ENCODE measurements around the gene UGT1A8.

DNA sequence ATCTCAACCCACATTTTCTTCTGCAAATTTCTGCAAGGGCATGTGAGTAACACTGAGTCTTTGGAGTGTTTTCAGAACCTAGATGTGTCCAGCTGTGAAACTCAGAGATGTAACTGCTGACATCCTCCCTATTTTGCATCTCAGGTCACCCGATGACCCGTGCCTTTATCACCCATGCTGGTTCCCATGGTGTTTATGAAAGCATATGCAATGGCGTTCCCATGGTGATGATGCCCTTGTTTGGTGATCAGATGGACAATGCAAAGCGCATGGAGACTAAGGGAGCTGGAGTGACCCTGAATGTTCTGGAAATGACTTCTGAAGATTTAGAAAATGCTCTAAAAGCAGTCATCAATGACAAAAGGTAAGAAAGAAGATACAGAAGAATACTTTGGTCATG is 150.6 kb downstream of the UGT1A8 start:
- TF ChIP-seq, protein P1, sequence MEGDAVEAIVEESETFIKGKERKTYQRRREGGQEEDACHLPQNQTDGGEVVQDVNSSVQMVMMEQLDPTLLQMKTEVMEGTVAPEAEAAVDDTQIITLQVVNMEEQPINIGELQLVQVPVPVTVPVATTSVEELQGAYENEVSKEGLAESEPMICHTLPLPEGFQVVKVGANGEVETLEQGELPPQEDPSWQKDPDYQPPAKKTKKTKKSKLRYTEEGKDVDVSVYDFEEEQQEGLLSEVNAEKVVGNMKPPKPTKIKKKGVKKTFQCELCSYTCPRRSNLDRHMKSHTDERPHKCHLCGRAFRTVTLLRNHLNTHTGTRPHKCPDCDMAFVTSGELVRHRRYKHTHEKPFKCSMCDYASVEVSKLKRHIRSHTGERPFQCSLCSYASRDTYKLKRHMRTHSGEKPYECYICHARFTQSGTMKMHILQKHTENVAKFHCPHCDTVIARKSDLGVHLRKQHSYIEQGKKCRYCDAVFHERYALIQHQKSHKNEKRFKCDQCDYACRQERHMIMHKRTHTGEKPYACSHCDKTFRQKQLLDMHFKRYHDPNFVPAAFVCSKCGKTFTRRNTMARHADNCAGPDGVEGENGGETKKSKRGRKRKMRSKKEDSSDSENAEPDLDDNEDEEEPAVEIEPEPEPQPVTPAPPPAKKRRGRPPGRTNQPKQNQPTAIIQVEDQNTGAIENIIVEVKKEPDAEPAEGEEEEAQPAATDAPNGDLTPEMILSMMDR (IDR thresholded peaks at IDR 0.05; ENCODE audit: low read depth, low read length) = no peak
- no peak for TF ChIP-seq EZH2phosphoT487 (IDR thresholded peaks at IDR 0.05; ENCODE audit: low read depth)

All from OCI-LY3 (cell line).